AG09309 (cell line): ENCODE data around the gene ZNF618.
A peak's percentile ranks its signal among the peaks of the same experiment; 100 is the strongest.
"Not testable (repeated sequence)": the region's sequence is repeated elsewhere in the genome, so short reads cannot be mapped to it uniquely, and the experiment has no call there.

Source experiments
- DNase-seq: peaks from one replicate; pipeline ENCODE4 v3.0.0-alpha.2; 2010; ENCODE audit warnings: low read depth
- H3K4me3 ChIP-seq: 2 replicates; pipeline ENCODE4 v1.5.1; 2011; ENCODE audit warnings: mild to moderate bottlenecking, low read depth, low read length, moderate library complexity; ENCODE audit not compliant: control insufficient read depth
- CTCF ChIP-seq: IDR thresholded peaks from 2 replicates; pipeline ENCODE4 v1.5.1; 2011; ENCODE audit warnings: mild to moderate bottlenecking, low read depth, low read length, inconsistent platforms; ENCODE audit not compliant: insufficient read depth, control insufficient read depth; ENCODE audit errors: missing control alignments

The ZNF618 gene

GRCh38 chr9:114039484-114039883 is 163.4 kb downstream of the ZNF618 start:
- no peak for DNase-seq
- no peak overlapping the region for H3K4me3 ChIP-seq
- no peak for TF ChIP-seq CTCF

- H3K4me3 ChIP-seq, DNase-seq: not testable (repeated sequence)
Measured at GRCh38 chr9:114043660-114044059, 167.6 kb downstream of the ZNF618 start.

- no peak overlapping the region for H3K4me3 ChIP-seq
- no peak for TF ChIP-seq CTCF
- DNase-seq: no peak
Measured at GRCh38 chr9:114046237-114046755, 170.2 kb downstream of the ZNF618 start.

- H3K4me3 ChIP-seq: no peak overlapping the region
- DNase-seq: peak; percentile 7
- TF ChIP-seq CTCF: no peak
Measured at GRCh38 chr9:114046875-114047274, 170.8 kb downstream of the ZNF618 start.

- peak; percentile 38 for TF ChIP-seq CTCF
- H3K4me3 ChIP-seq: no peak overlapping the region
- DNase-seq: no peak
Measured at GRCh38 chr9:114047717-114048116, 171.6 kb downstream of the ZNF618 start.

- DNase-seq: no peak
- no peak for TF ChIP-seq CTCF
- no peak overlapping the region for H3K4me3 ChIP-seq
Measured at GRCh38 chr9:114048533-114049415, 172.7 kb downstream of the ZNF618 start.

- no peak overlapping the region for H3K4me3 ChIP-seq
- TF ChIP-seq CTCF: no peak
- no peak for DNase-seq
Measured at GRCh38 chr9:114049441-114050225, 173.5 kb downstream of the ZNF618 start.
